ENCODE measurements around the gene XIAP.
"Not testable (repeated sequence)": the region's sequence is repeated elsewhere in the genome, so short reads cannot be mapped to it uniquely, and the experiment has no call there.

The XIAP gene

GRCh38 chrX:123899701-123900100 lies 39.8 kb downstream of the XIAP start:
- no peak overlapping the region for H4K8ac ChIP-seq (ENCODE audit: low read depth, low read length)

GRCh38 chrX:123903261-123903660 lies 43.4 kb downstream of the XIAP start:
- not testable (repeated sequence) for H3K4me3 ChIP-seq (ENCODE audit: low read depth, low read length)

More at GRCh38 chrX:123899701-123900100, 39.8 kb downstream of the XIAP start:
- Histone ChIP-seq H3K4me1 (ENCODE audit: control insufficient read depth in 1 of 2, insufficient read depth in 2 of 2, low read length in 2 of 2) (no peaks in the 10 kb centered on the region), H3K79me1 (ENCODE audit: low read length) (no peaks in the 10 kb centered on the region), H3K79me2 (ENCODE audit: control insufficient read depth, insufficient read depth, low read length, poor library complexity) (no peaks in the 10 kb centered on the region), H3K23ac (ENCODE audit: low read length) (no peak overlapping the region), H3K4me2 (ENCODE audit: low read length) (no peak overlapping the region), H3K4me3 (ENCODE audit: low read depth, low read length) (no peak overlapping the region), H3K27me3 (ENCODE audit: insufficient read depth, low read length) (no peaks in the 10 kb centered on the region), H4K12ac (ENCODE audit: low read depth, low read length) (no peak overlapping the region), H2AK5ac (ENCODE audit: low read length) (no peak overlapping the region), H2BK5ac (ENCODE audit: low read depth, low read length, poor library complexity) (no peak overlapping the region), H3K27ac (ENCODE audit: low read depth, low read length) (no peak overlapping the region), H3K9me3 (ENCODE audit: insufficient read depth, low read depth, low read length) (no peaks in the 10 kb centered on the region), H3K14ac (ENCODE audit: low read length) (no peak overlapping the region), H4K91ac (ENCODE audit: low read depth, low read length) (no peak overlapping the region), H2BK120ac (ENCODE audit: insufficient read depth, low read length, poor library complexity) (no peak overlapping the region), H3K18ac (ENCODE audit: low read length) (no peak overlapping the region), H3K36me3 (ENCODE audit: control insufficient read depth in 1 of 2, insufficient read depth in 2 of 2, low read length in 2 of 2) (peaks cover 7 to 9% of the 10 kb centered on the region in 2 experiments), H2AFZ (ENCODE audit: insufficient read depth, low read length, poor library complexity) (no peak overlapping the region), H3K9ac (ENCODE audit: low read length) (no peak overlapping the region), H2BK12ac (ENCODE audit: low read length) (no peak overlapping the region), H3K4ac (ENCODE audit: low read depth, low read length) (no peak overlapping the region)
- DNase-seq: no peak
- no CpG with 5 or more reads among the region's 3 CpGs for WGBS (ENCODE audit: extremely low coverage, insufficient coverage, insufficient read length)

GRCh38 chrX:123905332-123905731 lies 45.5 kb downstream of the XIAP start:
- Histone ChIP-seq H3K9me3 (ENCODE audit: insufficient read depth, low read depth, low read length) (no peaks in the 10 kb centered on the region), H3K4me2 (ENCODE audit: low read length) (no peak overlapping the region), H3K4me3 (ENCODE audit: low read depth, low read length) (no peak overlapping the region), H3K4ac (ENCODE audit: low read depth, low read length) (no peak overlapping the region), H3K18ac (ENCODE audit: low read length) (no peak overlapping the region), H4K12ac (ENCODE audit: low read depth, low read length) (no peak overlapping the region), H3K9ac (ENCODE audit: low read length) (no peak overlapping the region), H3K36me3 (ENCODE audit: control insufficient read depth in 1 of 2, insufficient read depth in 2 of 2, low read length in 2 of 2) (peaks cover 4 to 12% of the 10 kb centered on the region in 2 experiments), H3K4me1 (ENCODE audit: control insufficient read depth in 1 of 2, insufficient read depth in 2 of 2, low read length in 2 of 2) (no peaks in the 10 kb centered on the region), H3K27ac (ENCODE audit: low read depth, low read length) (no peak overlapping the region), H3K79me2 (ENCODE audit: control insufficient read depth, insufficient read depth, low read length, poor library complexity) (no peaks in the 10 kb centered on the region), H2BK5ac (ENCODE audit: low read depth, low read length, poor library complexity) (no peak overlapping the region), H4K8ac (ENCODE audit: low read depth, low read length) (no peak overlapping the region), H3K79me1 (ENCODE audit: low read length) (no peaks in the 10 kb centered on the region), H4K91ac (ENCODE audit: low read depth, low read length) (no peak overlapping the region), H3K23ac (ENCODE audit: low read length) (no peak overlapping the region), H2AFZ (ENCODE audit: insufficient read depth, low read length, poor library complexity) (no peak overlapping the region), H3K27me3 (ENCODE audit: insufficient read depth, low read length) (no peaks in the 10 kb centered on the region), H2BK12ac (ENCODE audit: low read length) (no peak overlapping the region), H2AK5ac (ENCODE audit: low read length) (no peak overlapping the region), H2BK120ac (ENCODE audit: insufficient read depth, low read length, poor library complexity) (no peak overlapping the region), H3K14ac (ENCODE audit: low read length) (no peak overlapping the region)
- DNase-seq: no peak
- WGBS (ENCODE audit: extremely low coverage, insufficient coverage, insufficient read length): no CpG with 5 or more reads among the region's 2 CpGs

More at GRCh38 chrX:123903261-123903660, 43.4 kb downstream of the XIAP start:
- not testable (repeated sequence) for H2AFZ ChIP-seq (ENCODE audit: insufficient read depth, low read length, poor library complexity); H3K23ac ChIP-seq (ENCODE audit: low read length); H2AK5ac ChIP-seq (ENCODE audit: low read length); H4K12ac ChIP-seq (ENCODE audit: low read depth, low read length); H3K27me3 ChIP-seq (ENCODE audit: insufficient read depth, low read length); H3K4me2 ChIP-seq (ENCODE audit: low read length); H4K91ac ChIP-seq (ENCODE audit: low read depth, low read length); H3K9me3 ChIP-seq (ENCODE audit: insufficient read depth, low read depth, low read length); H2BK120ac ChIP-seq (ENCODE audit: insufficient read depth, low read length, poor library complexity); H3K79me2 ChIP-seq (ENCODE audit: control insufficient read depth, insufficient read depth, low read length, poor library complexity); H3K9ac ChIP-seq (ENCODE audit: low read length); H4K8ac ChIP-seq (ENCODE audit: low read depth, low read length); H3K18ac ChIP-seq (ENCODE audit: low read length); H3K4ac ChIP-seq (ENCODE audit: low read depth, low read length); H3K14ac ChIP-seq (ENCODE audit: low read length); H3K27ac ChIP-seq (ENCODE audit: low read depth, low read length); DNase-seq; H2BK12ac ChIP-seq (ENCODE audit: low read length); H3K4me1 ChIP-seq (ENCODE audit: control insufficient read depth in 1 of 2, insufficient read depth in 2 of 2, low read length in 2 of 2); H2BK5ac ChIP-seq (ENCODE audit: low read depth, low read length, poor library complexity); H3K79me1 ChIP-seq (ENCODE audit: low read length)
- WGBS (ENCODE audit: extremely low coverage, insufficient coverage, insufficient read length): no CpG with 5 or more reads among the region's 7 CpGs
- peaks cover 4 to 12% of the 10 kb centered on the region in 2 experiments for H3K36me3 ChIP-seq (ENCODE audit: control insufficient read depth in 1 of 2, insufficient read depth in 2 of 2, low read length in 2 of 2)

GRCh38 chrX:123906557-123907316 lies 46.9 kb downstream of the XIAP start:
- no peaks in the 10 kb centered on the region for H3K27me3 ChIP-seq (ENCODE audit: insufficient read depth, low read length)
- no peak overlapping the region for H4K12ac ChIP-seq (ENCODE audit: low read depth, low read length)
- no peaks in the 10 kb centered on the region for H3K79me1 ChIP-seq (ENCODE audit: low read length)
- no peak overlapping the region for H3K23ac ChIP-seq (ENCODE audit: low read length)
- H3K14ac ChIP-seq (ENCODE audit: low read length): no peak overlapping the region
- H4K8ac ChIP-seq (ENCODE audit: low read depth, low read length): no peak overlapping the region
- no peak overlapping the region for H3K27ac ChIP-seq (ENCODE audit: low read depth, low read length)
- no CpG with 5 or more reads among the region's 8 CpGs for WGBS (ENCODE audit: extremely low coverage, insufficient coverage, insufficient read length)
- H3K4me2 ChIP-seq (ENCODE audit: low read length): no peak overlapping the region
- no peak for DNase-seq
- peaks cover 4 to 10% of the 10 kb centered on the region in 2 experiments for H3K36me3 ChIP-seq (ENCODE audit: control insufficient read depth in 1 of 2, insufficient read depth in 2 of 2, low read length in 2 of 2)
- H2AK5ac ChIP-seq (ENCODE audit: low read length): no peak overlapping the region
- no peaks in the 10 kb centered on the region for H3K9me3 ChIP-seq (ENCODE audit: insufficient read depth, low read depth, low read length)
- no peak overlapping the region for H2AFZ ChIP-seq (ENCODE audit: insufficient read depth, low read length, poor library complexity)
- H2BK120ac ChIP-seq (ENCODE audit: insufficient read depth, low read length, poor library complexity): no peak overlapping the region
- no peaks in the 10 kb centered on the region for H3K79me2 ChIP-seq (ENCODE audit: control insufficient read depth, insufficient read depth, low read length, poor library complexity)
- H2BK5ac ChIP-seq (ENCODE audit: low read depth, low read length, poor library complexity): no peak overlapping the region
- no peaks in the 10 kb centered on the region for H3K4me1 ChIP-seq (ENCODE audit: control insufficient read depth in 1 of 2, insufficient read depth in 2 of 2, low read length in 2 of 2)
- H3K4me3 ChIP-seq (ENCODE audit: low read depth, low read length): no peak overlapping the region
- H3K4ac ChIP-seq (ENCODE audit: low read depth, low read length): no peak overlapping the region
- no peak overlapping the region for H3K9ac ChIP-seq (ENCODE audit: low read length)
- H2BK12ac ChIP-seq (ENCODE audit: low read length): no peak overlapping the region
- no peak overlapping the region for H4K91ac ChIP-seq (ENCODE audit: low read depth, low read length)
- no peak overlapping the region for H3K18ac ChIP-seq (ENCODE audit: low read length)
